Ramos (cell line): ENCODE data around the gene RRP12.
"Not testable (repeated sequence)": the region's sequence is repeated elsewhere in the genome, so short reads cannot be mapped to it uniquely, and the experiment has no call there.

Source experiments
- in situ Hi-C: fragments of 300-500 bp; cut with MboI; formaldehyde crosslinking; loops from one replicate; pipeline ENCODE4 v1.14.3; 2022; ENCODE audit warnings: low sequenced_read_pairs; ENCODE audit not compliant: unreplicated experiment

The RRP12 gene

DNA sequence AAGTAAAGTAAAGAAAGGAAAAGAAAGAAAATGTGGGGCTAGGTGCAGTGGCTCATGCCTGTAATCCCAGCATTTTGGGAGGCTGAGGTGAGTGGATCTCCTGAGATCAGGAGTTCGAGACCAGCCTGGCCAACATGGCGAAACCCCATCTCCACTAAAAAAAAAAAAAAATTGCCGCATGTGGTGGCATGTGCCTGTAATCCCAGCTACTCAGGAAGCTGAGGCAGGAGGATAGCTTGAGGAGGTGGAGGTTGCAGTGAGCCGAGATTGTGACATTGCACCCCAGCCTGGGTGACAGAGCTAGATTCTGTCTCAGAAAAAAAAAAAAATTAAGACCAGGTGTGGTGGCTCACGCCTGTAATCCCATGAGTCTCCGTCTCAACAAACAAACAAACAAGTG lies 57.5 kb downstream of the RRP12 start:
- in situ Hi-C loops, result not testable (repeated sequence)

DNA sequence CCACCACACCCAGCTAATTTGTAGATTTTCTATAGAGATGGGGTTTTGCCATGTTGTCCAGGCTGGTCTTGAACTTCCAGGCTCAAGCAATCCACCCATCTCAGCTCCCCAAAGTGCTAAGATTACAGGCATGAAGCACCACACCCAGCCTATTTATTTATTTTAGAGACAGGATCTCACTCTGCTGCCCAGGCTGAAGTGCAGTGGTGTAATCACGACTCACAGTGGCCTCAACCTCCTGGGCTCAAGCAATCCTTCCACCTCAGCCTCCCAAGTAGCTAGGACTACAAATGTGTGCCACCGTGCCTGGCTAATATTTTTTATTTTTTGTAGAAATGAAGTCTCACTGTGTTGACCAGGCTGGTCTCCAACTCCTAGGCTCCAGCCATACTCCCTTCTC lies 59.7 kb downstream of the RRP12 start:
- in situ Hi-C loops, result no loop called here

DNA sequence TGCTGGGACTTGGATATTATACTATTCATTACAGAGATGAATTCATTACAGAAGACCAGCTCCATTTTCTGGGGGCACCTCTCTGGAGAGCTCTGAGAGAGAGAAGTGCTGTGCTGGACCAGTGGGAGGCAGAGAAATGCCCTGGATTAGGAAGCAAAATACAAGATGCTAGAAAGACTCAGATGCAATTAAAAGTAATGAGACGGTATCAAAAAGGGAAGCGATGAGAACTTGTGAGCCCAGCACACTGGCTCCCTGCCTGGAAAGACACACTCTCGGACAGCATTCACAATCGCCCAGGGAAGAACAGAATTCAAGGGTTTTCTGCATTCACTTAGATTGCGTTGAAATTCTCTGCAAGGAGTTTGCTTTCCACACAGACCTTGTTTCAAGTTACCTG lies 63.1 kb downstream of the RRP12 start:
- in situ Hi-C loops, result no loop called here

DNA sequence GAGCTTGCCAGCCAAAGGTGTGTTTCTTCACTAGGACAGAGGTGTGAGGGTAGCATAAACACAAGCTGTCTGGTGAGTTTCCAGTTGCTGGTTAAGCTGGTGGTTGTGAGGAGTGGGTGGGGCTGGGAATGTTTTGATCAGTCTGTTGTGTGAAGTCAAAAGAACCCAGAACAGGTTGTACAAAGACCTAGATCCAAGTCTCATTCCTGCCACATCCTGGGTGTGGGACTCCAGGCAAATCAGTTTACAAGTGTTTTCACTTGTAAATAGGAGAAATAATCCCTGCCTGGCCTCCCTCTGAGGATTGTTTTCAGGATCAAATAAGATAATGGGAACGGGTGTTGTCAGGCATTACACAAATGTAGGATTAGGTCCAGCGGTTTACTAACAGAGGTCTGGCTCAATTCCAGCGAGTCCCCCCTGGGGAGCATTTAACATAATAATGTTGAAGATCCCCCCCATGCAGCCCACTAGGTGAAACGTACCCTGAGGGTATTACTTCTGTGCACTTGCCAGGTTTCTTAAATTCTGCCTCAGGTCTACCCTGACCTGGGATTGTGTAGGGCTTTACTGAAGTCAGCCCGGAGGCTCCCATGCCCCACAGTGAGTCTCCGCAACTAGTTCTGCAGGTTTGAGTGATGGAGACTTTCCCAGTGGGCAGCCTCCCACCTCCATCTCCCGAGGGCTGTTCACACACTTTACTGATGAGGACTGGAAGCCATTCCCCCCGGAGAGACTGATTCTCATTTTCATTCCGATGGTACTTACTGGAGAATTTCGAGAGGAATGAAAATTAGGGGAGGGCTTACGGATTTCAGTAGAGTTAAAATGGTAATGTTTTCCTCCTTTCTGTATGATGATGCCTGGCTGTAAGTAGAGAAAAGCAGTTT lies 64.0 kb downstream of the RRP12 start:
- in situ Hi-C loops, result no loop called here

DNA sequence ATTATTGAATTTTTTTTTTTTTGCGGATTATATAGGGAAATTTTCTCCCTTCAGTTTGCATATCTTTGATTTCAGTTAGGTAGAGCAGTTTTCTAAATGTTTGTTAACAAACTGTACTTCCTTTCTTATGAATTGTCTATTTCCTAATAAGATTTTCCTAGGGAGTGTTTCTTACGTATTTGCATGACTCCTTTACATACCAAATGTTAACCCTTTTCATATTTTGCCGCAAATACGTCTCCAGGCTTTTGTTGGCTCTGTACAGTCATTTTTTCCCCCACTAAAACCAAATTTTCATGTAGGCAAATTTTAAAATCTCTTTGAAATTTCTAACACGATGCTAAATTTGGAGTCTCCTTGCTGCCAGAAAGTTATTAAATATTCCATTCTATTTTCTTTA lies 64.7 kb downstream of the RRP12 start:
- in situ Hi-C loops, result no loop called here

DNA sequence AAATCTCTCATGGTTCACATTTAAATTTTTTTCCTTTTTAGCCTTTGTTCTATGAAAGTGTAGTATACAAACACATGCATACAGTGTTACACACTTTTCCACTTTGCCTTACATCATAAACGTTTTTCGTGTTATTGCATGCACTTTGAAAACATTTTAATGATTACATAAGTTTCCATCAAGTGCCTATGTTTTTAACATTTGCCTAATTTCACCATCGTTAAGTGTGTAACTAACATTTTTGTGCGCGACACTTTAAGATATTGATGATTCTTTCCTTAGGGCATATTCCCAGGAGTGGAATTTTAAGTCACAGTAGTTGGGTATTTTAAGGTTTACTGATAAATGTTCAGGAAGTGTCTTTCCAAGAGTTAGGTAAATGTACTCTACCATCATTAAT lies 65.1 kb downstream of the RRP12 start:
- in situ Hi-C loops, result no loop called here

DNA sequence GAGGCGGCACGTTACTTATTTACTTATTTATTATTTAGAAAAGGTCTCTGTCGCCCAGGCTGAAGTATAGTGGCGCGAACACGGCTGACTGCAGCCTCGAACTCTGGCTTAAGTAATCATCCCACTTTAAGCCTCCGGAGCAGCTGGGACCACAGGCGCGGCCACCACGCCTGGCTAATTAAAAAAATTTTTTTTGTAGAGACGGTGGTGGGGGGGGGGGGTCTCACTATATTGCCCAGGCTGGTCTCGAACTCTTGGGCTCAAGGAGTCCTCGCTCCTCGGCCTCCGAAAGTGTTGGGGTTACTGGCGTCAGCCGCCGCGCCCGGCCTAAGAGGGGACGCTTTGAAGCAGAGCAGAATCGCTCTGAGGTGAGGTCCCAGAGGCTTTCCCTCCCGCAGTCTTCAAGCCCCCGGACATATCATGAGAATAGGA lies 65.9 kb downstream of the RRP12 start:
- in situ Hi-C loops, result no loop called here

DNA sequence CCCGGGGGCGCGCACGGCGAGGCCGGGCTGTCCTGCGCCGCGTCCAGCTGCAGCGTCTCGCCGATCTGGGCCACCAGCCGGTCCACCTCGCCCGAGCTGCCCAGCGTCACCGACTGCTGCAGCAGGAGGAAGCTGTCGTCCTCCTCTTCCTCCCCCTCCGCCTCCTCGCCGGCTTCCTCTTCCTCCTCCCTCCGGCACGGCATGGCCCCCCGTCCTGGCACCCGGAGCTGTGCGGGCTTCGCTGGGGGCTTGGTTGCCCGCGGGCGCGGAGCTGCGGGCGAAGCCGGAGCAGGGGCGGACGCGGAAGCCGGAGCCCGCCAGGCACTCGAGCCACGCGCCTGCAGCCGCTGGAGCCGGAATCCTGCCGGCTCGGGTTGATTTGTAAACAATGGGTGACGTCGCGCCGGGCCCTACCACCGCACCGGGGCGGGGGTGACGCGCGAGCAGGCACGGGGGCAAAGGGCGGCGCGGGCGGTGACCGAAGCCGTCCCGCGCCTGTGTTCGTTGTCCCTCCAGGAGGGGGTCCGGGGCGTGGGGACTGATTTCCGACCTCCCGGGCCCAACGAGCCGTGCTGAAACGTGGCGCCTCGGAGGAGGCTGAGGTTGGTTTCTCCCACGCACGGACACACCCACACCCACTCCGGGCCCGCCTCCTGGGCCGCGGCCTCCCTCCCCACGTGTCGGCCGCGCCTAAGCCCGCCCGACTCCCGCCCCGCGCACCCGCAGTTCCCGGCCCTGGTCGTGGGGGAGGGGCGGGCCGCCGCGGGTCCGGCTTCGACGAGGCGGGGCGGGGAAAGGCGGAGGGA lies 66.6 kb downstream of the RRP12 start, which contains the start of gene FRAT2:
Gene FRAT2 (minus strand): TSS at position 360 of the 806 bp plus-strand sequence. CDS start 157 bp downstream, at position 203.
- in situ Hi-C loops, result no loop called here

DNA sequence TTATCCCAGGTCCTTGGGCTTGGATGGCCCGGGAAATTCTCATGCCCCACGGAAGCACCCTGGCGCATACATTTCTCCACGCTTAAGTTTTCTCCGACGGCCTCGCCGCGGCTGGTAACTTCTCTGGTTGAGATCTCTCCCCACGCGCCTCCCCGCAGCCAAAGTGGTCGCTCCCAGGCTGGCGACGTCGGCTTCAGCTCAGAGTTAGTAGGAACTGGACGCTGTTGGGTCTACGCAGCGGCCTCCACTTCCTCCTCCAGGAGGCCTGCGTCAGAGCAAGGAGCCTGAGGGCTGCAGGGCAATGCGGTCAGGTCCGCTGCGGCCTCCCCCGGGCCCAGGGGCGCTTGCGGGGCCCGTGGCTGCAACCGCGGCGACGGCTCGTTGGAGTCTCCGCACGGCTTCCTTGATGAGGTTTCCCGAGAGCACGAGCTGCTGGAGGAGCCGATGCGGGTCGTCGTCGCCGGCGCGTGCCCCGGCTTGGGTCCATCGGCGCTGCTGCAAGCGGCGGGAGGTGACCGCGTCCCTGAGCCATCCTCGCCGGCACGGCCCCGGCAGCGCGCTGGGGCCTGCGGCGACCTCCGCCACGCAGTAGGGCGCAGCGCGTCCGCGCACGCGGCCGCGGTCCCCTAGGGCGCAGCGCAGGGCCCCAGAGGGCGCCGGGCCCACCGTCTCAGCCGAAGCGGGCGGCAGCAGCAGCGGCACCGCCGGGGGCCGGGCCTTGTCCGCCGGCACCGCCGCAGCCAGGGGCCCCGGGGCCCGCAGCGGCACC lies 67.4 kb downstream of the RRP12 start:
- in situ Hi-C loops, result no loop called here

DNA sequence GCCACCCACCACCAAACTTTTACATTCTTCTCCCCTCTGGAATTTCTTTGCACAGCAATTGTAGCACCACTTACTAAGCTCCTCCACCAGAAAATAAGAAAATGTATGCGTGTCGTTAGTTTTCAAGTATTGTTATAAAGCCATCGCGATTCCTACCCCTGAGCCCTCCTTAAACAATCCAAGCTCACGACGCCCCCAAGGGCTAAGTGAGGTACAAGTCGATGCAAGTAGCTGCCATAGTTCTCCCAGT lies 67.9 kb downstream of the RRP12 start:
- in situ Hi-C loops, result no loop called here

DNA sequence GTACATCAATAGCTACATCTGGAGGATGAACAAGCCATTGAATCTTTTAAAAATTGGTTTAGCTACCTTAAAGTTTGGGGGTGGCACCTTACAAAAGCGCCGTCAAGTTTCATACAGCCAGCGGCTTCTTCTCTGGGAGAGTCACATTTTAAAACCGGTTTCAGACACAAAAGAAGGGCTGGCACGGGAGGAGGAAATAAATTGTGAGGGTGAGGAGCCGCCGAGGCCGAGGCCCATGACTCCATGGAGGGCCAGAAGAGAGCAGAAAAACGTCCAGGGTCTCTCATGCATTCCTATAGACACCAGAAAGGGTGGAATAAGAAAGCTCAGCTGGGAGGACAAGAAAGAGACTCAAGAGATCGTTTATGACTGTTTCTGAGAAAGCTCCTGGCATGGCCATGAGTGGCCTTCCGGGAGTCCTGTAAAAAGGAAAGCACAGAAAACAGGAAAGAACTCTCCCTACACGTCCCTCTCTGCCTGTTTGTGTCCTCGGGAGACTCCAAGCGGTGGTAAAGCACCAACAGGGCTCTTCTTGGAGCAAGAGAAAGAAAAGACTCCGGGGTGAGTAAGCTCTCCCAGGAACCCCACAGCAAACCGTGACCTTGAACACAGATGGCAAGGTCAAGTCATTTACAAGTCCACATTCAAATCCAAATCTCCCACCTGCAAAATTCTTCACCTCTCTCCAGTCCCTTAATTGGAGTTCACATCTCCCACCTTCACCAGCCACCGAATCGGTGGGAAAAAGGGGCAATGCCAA lies 68.4 kb downstream of the RRP12 start:
- in situ Hi-C loops, result no loop called here

DNA sequence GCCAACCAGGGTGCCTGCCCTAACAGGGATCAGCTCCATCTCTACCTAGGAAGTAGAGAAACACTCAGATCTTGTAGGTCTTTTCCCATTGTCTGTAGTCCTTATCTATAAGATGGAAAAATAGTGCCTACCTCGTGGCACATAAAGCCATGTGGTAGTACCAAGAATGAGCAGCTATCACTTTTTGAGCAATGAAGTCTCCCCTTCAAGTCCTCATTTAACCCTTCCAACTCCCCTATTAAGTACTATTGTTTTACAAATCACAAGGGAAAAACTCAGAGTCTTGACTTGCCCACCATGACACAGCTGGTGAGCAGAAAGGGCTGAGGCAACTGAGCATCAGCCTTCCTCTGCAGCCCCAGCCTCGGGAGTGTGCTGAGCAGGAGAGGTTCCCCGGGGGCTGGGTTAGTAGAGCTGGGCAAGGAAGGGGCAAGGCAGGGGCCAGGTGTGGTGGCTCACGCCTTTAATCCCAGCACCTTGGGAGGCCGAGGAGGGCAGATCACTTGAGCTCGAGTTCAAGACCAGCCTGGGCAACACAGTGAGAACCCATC lies 69.9 kb downstream of the RRP12 start:
- in situ Hi-C loops, result no loop called here

DNA sequence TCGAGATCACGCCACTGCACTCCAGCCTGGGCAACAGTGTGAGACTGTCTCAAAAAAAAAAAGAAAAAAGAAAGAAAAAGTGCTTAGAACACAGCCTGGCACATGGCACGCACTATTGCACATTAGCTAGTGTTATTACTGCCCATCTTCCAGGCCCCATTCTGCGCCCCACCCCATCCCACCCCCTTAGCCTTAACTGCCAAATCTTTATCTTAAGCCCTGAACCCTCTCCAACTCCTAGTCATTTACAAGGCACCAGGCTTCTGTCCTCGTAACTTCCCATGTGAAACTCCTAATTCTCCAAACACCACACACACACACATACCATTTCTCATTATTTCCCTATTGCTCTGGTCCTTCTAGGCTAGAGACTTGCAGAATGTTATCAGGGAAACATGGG lies 71.4 kb downstream of the RRP12 start:
- in situ Hi-C loops, result no loop called here

DNA sequence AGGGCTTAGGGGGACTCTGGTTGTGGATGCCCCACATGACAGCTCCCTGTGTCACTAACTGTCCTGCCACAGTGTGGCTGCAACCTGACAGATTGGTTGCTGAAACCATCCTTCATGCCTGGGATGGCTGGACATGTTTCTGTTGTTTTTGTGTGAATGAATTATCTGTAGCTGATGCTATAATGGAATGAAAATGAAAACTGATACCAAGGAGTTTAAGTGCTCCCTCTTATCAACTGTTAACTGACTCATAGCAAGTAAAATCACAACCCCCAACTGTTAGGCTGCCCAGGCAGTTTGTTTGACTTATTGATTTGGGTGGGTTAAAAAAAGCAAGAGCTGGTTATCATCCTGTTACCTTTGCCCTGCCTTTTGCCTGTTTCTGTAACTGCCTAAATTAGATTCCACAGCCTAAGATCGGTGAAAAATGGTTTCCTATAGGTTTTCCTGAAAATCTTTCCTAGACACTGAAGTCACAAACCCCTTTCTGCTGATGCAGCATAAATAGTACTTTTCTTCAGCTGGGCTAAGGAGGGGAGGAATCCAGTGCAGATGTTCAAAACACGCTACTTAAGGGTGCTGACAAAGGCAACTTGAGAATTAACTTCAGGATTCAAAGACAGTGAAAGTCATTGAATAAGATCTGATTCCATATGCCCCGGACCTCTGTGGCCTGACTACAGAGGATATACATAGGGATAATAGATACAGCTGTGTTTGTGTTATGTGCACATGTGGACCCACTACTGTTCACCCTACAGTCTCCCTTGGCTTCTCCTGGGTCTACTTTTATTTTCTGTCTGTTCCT lies 72.3 kb downstream of the RRP12 start:
- in situ Hi-C loops, result no loop called here

DNA sequence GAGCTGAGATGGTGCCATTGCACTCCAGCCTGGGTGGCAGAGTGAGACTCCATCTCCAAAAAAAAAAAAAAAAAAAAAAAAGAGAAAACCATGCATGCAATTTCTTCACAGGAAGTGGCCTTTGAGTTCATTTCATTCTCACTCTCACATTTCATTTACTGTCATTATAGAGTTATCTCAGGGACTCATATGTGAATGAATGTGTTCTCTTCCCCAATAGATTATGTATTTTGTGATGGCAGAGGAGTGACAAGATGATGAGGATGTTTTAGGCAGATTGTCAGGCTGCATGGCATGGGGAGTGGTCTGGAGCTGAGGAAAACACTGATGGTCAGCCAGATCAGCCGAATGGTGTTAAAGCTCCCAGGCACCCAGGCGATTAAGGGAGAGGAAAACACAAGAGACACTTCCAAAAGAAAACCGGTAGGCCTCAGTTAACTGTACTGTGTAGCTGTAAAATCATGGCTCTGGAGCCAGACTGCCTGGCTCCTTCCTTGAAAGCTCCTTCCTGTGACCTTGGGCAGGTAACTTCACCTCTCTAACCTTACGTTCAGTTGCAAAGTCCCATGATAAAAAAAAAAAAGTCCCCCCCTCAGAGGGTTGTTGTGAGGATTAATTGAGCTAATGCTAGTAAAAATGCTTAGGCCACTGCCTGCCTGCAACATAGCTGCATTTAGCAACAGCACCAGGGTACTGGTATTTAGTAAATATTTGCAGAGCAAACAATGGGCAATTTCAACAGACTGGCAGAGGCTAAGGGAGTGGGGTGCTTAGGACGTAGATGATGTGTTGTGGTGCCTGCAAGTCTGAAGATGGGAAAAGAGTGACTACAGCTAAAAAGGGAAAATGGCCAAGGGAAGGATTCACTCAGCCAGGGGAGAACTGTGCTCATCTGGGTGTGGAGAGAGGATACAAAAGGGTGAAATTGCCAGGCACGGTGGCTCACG lies 73.5 kb downstream of the RRP12 start:
- in situ Hi-C loops, result no loop called here

DNA sequence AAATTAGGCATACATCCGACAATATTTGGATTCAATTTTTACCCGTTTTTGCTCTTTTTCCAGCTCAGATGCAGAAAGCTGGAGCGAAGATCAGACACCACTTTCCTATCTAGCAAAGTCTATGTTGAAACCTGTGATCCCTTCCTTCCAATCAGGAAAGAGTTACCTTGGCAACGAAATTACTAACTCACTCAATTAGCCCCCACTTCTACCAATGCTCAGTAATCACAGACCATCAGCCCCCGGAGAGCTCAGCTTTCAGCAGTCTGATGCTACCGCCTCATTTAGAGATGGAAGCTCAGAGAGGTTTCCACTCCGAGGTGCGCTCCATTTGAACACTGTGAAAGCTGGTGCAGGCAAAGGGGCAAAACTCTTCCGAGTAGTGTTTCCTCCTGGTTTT lies 75.4 kb downstream of the RRP12 start:
- in situ Hi-C loops, result no loop called here

DNA sequence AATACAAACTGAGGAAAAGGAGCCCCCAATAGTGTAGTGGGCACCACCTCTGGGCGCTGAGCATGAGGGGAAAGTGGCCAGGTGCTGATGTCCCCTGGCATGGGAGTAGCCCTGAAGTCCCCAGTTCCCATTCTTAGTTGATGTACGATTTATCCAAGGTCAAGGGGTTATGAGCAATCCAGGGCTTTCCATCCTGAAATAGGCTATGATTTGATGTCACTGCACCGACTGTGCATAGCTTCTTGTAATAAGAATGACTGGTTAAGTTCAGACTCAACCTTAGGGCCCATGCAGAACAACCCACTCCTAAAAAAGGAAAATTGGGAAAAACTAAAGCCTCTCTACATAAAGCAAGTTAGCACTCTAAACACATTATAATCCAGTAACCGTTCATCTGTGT lies 77.6 kb downstream of the RRP12 start:
- in situ Hi-C loops, result no loop called here

DNA sequence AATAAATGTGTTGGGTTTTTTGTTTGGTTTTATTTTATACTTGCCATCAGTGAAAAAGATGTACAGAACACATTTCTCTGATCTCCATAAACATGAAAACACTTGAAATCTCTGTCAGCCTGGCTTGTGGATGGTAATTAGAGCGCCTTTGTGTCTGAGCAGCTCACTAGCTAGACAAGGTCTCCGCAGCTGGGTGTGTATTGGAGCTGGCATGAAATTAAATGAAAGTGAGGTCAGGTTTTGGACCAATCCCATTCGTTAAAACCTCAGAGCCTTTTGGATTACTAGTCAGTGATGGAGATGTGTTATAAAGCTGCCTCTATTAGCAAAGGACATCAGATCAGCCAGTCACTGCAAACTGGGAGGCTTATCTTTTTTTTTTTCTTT lies 79.3 kb downstream of the RRP12 start:
- in situ Hi-C loops, result no loop called here
